Retina (tissue), 1 donor: ENCODE data around the gene ACSL6.

Source experiments
- DNase-seq: peaks from one replicate; pipeline ENCODE4 v3.0.0-alpha.2; 2016

Gene ACSL6

GRCh38 chr5:132046880-132047299, 35.4 kb upstream of the ACSL6 start:
- DNase-seq: no peak

GRCh38 chr5:132044207-132044606, 32.7 kb upstream of the ACSL6 start:
- DNase-seq: no peak

DNA sequence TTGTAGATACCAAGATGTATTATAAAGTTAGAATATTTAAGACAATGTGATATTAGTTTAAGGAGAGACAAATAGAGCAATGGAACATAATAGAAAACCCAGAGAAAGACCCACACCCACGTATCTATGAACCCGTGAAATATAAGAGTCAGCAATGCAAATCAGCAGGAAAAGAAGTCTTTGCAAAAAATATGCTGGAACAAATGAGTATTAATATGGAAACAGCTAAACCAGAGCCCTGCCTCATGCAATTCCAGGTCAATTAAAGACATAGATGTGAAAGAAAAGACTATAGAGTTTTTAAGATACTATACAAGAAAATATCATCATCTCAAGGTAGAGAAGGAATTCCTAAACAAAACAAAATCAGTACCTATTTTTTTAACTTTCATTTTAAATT, 25.9 kb upstream of the ACSL6 start:
- no peak for DNase-seq

DNA sequence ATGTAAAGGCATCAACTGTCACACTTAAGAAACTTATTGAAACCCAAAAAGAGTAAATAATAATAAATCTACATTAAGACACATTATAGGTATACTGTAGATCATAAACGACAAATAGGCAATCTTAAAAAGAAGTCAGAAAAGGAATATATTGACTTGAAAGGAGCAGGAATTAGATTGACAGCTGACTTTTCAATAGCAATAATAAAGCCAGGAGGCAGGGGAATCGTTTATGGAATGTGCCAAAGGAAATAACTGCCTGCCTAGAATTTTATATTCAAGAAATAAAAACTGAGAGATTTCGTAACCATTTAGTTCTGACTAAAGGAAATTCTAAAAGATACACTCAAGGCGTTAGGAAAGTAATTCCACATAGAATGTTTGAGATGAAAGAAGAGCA, 21.7 kb upstream of the ACSL6 start:
- DNase-seq: no peak

DNA sequence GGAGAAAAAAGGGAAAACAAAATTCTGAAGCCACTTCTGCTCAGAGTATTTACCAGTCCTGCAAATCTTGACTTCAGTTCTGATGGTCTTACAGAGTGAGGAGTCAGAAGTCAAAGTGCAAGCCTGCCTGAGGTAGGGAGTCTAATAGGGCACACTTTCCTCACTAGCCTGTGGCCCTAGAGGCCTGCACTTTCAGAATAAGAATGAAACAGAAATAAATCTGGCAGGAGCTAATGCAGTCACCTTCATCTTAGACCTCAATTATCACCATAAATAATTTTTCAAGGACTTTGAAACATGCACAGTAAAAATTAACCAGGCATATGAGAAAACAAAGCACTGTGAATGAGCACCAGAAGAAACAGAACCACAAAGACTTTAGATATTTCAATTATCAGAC, 20.7 kb upstream of the ACSL6 start:
- DNase-seq: no peak

- no peak for DNase-seq
Observed at GRCh38 chr5:132030610-132031009, 19.2 kb upstream of the ACSL6 start.

DNA sequence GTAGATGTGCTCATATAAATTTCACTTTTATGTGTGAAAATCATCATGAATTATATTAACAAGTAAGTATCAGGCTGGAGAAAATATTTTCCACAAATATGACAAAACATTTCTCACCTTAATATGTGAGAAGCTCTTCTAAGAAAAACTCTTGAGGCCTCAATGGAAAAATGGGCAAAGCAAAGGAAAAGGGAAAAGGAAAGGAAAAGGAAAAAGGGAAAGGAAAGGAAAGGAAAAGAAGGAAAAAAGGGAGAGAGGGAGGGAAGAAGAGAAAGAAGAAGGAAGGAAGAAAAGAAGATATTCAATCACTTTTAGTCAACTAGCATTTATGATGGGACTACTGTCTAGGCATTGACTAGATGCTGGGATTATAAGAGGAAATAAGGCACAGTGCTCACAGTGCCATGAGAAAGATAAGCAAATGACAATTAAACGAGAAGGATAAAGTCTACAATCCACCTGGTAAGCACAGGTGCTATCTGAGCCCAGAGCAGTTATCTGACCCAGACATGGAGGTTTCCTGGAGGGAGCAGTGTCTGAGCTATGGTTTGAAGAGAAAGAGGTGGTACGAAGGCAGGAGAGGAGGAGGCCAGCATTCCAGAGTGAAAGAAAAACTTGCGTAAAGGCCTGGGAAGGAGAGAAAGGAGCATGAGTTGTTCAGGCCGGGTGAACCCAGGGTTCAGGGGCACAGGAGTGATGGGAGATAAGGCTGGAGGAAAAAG, 18.3 kb upstream of the ACSL6 start:
- DNase-seq: no peak

- DNase-seq: no peak
Observed at GRCh38 chr5:132027027-132027426, 15.6 kb upstream of the ACSL6 start.

GRCh38 chr5:132026516-132027008, 15.1 kb upstream of the ACSL6 start:
- DNase-seq: no peak

DNA sequence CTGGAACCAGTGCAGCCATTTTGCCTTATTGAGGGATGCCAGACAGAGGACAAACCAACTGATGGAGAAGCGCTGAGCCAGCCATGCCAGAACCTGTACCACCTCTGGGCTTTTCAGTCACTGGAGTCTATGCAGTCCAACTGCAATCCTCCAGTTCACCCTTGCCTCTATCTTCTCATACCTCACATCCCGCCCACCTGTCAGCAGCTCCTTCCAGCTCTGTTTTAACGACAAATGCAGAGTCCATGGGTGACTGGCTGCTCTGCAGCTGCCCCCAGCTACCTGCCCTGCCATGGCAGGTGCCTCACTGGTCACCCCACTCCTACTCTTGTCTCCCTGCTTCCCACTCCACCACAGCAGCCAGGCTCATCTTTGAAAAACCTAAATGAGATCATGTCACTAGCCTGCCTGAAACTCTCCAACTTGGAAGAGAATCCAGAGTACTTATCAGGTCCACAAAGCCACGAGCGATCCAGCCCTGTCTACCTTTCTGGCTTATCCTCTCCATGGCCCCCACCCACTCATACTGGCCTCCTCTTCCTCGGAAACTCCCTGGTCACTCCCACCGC, 14.0 kb upstream of the ACSL6 start:
- DNase-seq: no peak

GRCh38 chr5:132024789-132025402, 13.4 kb upstream of the ACSL6 start:
- no peak for DNase-seq

GRCh38 chr5:132024117-132024435, 12.6 kb upstream of the ACSL6 start:
- no peak for DNase-seq

GRCh38 chr5:132023258-132024116, 12.0 kb upstream of the ACSL6 start:
- no peak for DNase-seq

- DNase-seq: no peak
Observed at GRCh38 chr5:132022737-132023136, 11.3 kb upstream of the ACSL6 start.

DNA sequence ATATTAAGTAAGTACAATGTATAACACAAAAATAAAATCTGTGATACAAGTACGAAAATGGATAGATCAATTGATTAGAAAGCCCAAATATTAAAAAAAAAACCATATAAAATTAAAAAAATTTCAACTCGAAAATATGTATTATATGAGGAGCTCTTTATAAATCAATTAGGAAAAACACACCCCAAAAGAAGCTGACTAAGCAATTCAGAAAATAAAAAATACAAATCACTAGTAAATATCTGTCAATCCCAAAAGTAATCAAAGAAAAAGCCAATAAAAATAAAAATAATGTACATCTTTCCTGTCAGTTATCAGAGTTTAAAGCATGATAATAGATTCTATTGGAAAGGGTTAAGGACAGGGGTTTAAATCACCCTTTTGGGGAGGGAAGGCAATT, 10.2 kb upstream of the ACSL6 start:
- no peak for DNase-seq

- no peak for DNase-seq
Observed at GRCh38 chr5:132020568-132021339, 9.3 kb upstream of the ACSL6 start.

DNA sequence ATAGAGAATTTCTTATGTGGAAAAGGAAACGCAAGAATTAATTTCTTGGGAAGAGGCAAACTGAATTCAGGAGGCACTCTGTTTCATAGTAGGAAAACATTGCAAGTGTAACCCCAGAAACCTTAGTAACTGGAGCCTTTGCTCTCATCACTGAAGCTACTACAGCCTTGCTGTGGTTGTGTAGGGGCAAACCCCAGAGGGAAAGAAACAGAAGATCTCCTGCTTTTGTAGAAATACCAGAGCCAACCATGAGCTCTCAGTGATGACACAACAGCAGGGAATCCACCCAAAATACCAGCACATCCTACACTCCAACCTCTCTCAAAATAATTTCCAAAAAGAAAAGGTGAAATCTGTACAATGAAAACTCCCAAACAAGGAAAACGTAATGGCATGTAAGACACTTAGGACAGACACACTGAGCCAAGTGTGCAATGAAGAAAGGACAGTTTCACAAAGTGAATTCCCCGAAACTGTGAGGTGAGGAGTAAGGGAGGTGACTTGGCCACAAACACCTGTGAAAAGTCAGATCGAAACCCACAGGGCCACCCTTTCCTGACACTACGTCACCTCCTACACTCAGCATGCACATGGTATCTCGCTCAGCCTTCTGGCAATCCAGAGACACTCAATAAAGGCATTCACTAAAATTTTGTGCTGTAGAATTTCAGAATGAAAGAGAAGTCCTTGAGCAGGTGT, 8.5 kb upstream of the ACSL6 start:
- no peak for DNase-seq

GRCh38 chr5:132019337-132019736, 7.9 kb upstream of the ACSL6 start:
- no peak for DNase-seq

- no peak for DNase-seq
Observed at GRCh38 chr5:132017738-132018625, 6.5 kb upstream of the ACSL6 start.

GRCh38 chr5:132017316-132017715, 5.9 kb upstream of the ACSL6 start:
- DNase-seq: no peak

DNA sequence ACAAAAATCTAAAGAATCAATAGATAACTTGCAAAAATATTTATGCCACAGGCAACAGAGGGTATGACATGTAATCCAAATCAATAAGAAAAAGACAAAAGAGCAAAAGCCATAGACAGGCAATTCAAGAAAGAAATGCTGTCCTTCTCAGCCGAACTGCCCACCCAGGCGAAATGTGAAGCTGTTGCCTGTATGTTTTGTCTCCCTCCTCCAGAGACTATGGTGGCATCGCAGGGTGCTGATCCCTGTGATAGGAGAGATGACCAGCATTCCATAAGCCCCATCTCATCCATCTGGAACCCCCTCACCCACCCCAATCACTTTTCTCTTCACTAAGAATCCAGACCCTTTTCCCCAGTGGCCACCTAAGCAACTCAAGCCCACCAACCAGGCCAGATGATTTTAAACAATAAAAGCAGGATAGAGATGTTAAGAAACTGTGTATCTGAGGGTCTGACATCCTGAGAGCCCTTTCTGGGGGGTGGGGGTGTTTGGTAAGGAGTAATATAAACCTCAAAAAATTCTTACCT, 5.3 kb upstream of the ACSL6 start:
- no peak for DNase-seq
